Gastrocnemius medialis (tissue), 4 donors: Measurements from ENCODE around the gene RNF121. TPM values are rescaled to one million over a fixed set of nuclear protein-coding genes. Genes with fewer than 3 reads are reported as not detected.
A peak's percentile ranks its signal among the peaks of the same experiment; 100 is the strongest.

Experiments
- ATAC-seq, 2 donors: fragments of 150-250 bp; one replicate each; pipeline ENCODE4 v1.9.1; 2016
- DNase-seq, 2 donors: peaks; one replicate each; pipeline ENCODE4 v3.0.0-alpha.2; 2019
- H3K27ac ChIP-seq, 4 donors: fragments of 200-600 bp; sonication (generic); 1 replicate in 1 of 4; 2 replicates in 3 of 4; pipeline ENCODE4 v1.5.1; 2016 to 2018; ENCODE audit warnings: mild to moderate bottlenecking in 2 of 4, moderate library complexity in 1 of 4
- H3K27me3 ChIP-seq, 3 donors: fragments of 200-600 bp; sonication (generic) in 2 of 3; 1 replicate in 1 of 3; 2 replicates in 2 of 3; pipeline versions ENCODE4 v1.5.1 to v1.6.0; 2016 to 2019; ENCODE audit warnings: mild to moderate bottlenecking in 1 of 3, moderate library complexity in 1 of 3
- H3K36me3 ChIP-seq, 2 donors: fragments of 200-600 bp; sonication (generic) in 1 of 2; one replicate each; pipeline ENCODE4 v1.5.1; 2017 to 2018
- H3K4me1 ChIP-seq, 2 donors: fragments of 200-600 bp; sonication (generic) in 1 of 2; one replicate each; pipeline ENCODE4 v1.5.1; 2016 to 2017; ENCODE audit warnings: mild to moderate bottlenecking in 2 of 2
- H3K4me3 ChIP-seq, 4 donors: fragments of 200-600 bp; sonication (generic) in 3 of 4; 1 replicate in 1 of 4; 2 replicates in 3 of 4; pipeline ENCODE4 v1.5.1; 2016 to 2019; ENCODE audit warnings: mild to moderate bottlenecking in 2 of 4
- H3K9me3 ChIP-seq, 3 donors: fragments of 200-600 bp; sonication (generic) in 2 of 3; 1 replicate in 1 of 3; 2 replicates in 2 of 3; pipeline ENCODE4 v1.5.1; 2016 to 2019
- POLR2A ChIP-seq, 2 donors: fragments of 450-650 bp; IDR thresholded peaks; one replicate each; pipeline ENCODE4 v1.6.1; 2017; ENCODE audit warnings: antibody characterized with exemption in 2 of 2, mild to moderate bottlenecking in 2 of 2, moderate library complexity in 2 of 2
- in situ Hi-C, 4 donors: fragments of 200-750 bp; cut with MboI; loops; one replicate each; pipeline versions ENCODE4 v1.15.0 to v1.8.0; 2017; ENCODE audit warnings: low sequenced_read_pairs in 4 of 4
- intact Hi-C: fragments of 100-400 bp; cut with DNase I; formaldehyde crosslinking; loops from one replicate; pipeline ENCODE4 v1.15.1; 2023; ENCODE audit warnings: low total_unique reads
- total RNA-seq, 4 donors: library from RNA; depleted of rRNA; stranded (reverse); fragments of >200 nt; gene quantifications; one replicate each; pipeline versions ENCODE4 v1.1.0 to v1.2.3, GENCODE V29; 2016
- TF ChIP-seq, protein P1 (sequence below), 5 experiments: fragments of 450-650 bp in 3 of 5; fragments of 200-600 bp in 2 of 5; sonication (generic) in 2 of 5; IDR thresholded peaks in 4 of 5; conservative IDR thresholded peaks in 1 of 5; 1 replicate in 4 of 5; 2 replicates in 1 of 5; pipeline ENCODE4 v1.5.1; 2016 to 2019; ENCODE audit warnings: antibody characterized with exemption in 5 of 5, mild to moderate bottlenecking in 3 of 5, moderate library complexity in 3 of 5

The RNF121 gene
- total RNA-seq, 4 donors from 2014 or later, result 25.0 to 35.5 (median 26.7) TPM

DNA sequence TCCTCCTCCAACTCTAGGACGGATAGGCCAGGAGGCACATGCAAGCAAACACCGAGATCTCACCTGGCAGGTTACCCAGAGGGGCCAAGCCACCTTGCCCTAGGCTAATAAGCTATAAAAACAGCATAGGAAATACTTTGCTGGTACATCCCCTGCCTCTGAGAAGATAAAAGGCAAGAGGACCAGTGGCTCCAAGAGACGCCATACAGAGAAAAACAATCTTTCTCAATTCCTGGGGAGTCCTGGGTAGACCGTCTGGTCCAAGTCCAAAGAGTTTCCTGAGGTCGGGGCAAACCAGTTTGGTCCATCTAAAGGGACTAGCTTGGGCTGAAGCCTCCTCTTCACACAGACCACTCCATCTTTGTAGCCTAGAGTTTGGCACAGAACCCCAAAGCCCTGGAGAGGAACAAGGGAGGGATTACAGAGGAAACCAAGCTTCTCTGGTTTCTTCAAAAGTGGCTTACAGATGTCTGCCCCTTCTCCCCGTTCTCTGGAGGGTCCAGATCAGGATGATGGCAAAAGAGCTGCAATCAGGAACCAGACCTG lies 111.1 kb downstream of the RNF121 start:
- H3K4me1 ChIP-seq, result peaks cover 42 to 53% of the 10 kb centered on the region in 2 donors
- ATAC-seq, result no peak
- intact Hi-C loops, result no loop called here
- H3K36me3 ChIP-seq, result peaks cover 0 to 11% of the 10 kb centered on the region in 2 donors
- H3K27me3 ChIP-seq, result no peaks in the 10 kb centered on the region
- no peak for DNase-seq
- peak overlapping the region; percentile 57 to 83 (median 70) for H3K4me3 ChIP-seq
- TF ChIP-seq POLR2A (IDR thresholded peaks at IDR 0.05), result no peak
- TF ChIP-seq, protein P1, sequence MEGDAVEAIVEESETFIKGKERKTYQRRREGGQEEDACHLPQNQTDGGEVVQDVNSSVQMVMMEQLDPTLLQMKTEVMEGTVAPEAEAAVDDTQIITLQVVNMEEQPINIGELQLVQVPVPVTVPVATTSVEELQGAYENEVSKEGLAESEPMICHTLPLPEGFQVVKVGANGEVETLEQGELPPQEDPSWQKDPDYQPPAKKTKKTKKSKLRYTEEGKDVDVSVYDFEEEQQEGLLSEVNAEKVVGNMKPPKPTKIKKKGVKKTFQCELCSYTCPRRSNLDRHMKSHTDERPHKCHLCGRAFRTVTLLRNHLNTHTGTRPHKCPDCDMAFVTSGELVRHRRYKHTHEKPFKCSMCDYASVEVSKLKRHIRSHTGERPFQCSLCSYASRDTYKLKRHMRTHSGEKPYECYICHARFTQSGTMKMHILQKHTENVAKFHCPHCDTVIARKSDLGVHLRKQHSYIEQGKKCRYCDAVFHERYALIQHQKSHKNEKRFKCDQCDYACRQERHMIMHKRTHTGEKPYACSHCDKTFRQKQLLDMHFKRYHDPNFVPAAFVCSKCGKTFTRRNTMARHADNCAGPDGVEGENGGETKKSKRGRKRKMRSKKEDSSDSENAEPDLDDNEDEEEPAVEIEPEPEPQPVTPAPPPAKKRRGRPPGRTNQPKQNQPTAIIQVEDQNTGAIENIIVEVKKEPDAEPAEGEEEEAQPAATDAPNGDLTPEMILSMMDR (IDR thresholded peaks at IDR 0.05 in 4 of 5, conservative IDR thresholded peaks at IDR 0.05 in 1 of 5), result no peak
- H3K9me3 ChIP-seq, result no peaks in the 10 kb centered on the region
- peak overlapping the region; percentile 87 to 97 (median 97) for H3K27ac ChIP-seq
- in situ Hi-C loops, result loop anchor here in 3 of 4 donors (5.0 kb wide), 1 partner anchor 37 kb away; no protein-coding TSS in a partner anchor

DNA sequence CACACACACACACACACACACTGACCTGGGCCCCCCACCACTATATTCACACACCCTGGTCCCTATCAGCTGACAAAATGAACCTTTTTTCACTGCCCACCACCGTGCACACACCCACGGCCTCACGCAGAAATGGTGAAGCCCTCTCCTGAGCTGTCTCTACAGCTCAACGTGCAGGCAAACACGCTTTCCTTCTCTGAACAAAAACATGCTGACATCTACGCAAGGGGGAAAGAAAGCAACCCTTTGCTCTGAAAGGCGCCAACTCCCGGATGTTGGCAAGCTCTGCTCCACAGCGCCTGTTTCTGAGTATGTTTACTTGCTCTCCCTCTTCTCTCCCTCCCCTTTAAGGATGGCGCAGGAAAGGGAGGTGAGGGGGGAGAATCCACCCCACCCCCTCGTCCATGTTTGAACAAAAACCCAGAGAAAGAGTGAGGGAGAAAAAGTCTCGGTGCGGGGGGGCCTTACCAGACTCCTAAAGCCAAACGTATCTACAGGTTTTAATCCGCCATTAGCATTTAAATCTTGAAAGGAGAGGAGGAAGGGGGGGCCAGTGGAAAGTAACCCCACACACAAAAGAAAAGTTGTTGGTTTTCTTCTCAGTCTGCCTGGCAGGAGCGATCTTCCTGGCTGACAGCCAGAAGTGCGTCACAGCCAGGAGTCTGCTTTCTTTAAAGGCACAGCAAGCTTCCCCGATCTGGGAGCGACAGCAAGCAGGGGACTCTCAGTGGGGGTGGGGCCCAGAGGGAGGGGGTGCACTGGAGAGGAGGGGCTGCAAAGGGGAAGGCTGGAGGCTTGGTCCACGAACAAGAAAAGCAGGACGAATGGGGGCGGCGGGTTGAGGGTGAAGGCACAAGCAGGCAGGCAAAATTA lies 111.9 kb downstream of the RNF121 start:
- Histone ChIP-seq H3K4me1 (peaks cover 41 to 51% of the 10 kb centered on the region in 2 donors), H3K36me3 (peaks cover 0 to 3% of the 10 kb centered on the region in 2 donors), H3K9me3 (no peaks in the 10 kb centered on the region), H3K27me3 (no peaks in the 10 kb centered on the region), H3K4me3 (peak overlapping the region; percentile 57 to 83 (median 70)), H3K27ac (peak overlapping the region; percentile 87 to 97 (median 97))
- intact Hi-C loops, result loop anchor here (1.0 kb wide), 2 partner anchors 40 to 63 kb away; partner anchors contain the start of genes LAMTOR1, LRRC51 and NUMA1
- DNase-seq, result peak; percentile 91 to 94
- ATAC-seq, result peak; percentile 78 to 79
- TF ChIP-seq POLR2A (IDR thresholded peaks at IDR 0.05), result peak; percentile 44 to 69
- TF ChIP-seq, protein P1 (IDR thresholded peaks at IDR 0.05 in 4 of 5, conservative IDR thresholded peaks at IDR 0.05 in 1 of 5), result peak in 1 of 5 experiments; percentile 22
- in situ Hi-C loops, result loop anchor here in 2 of 4 donors (5.0 kb wide), 1 partner anchor 37 kb away; no protein-coding TSS in a partner anchor

DNA sequence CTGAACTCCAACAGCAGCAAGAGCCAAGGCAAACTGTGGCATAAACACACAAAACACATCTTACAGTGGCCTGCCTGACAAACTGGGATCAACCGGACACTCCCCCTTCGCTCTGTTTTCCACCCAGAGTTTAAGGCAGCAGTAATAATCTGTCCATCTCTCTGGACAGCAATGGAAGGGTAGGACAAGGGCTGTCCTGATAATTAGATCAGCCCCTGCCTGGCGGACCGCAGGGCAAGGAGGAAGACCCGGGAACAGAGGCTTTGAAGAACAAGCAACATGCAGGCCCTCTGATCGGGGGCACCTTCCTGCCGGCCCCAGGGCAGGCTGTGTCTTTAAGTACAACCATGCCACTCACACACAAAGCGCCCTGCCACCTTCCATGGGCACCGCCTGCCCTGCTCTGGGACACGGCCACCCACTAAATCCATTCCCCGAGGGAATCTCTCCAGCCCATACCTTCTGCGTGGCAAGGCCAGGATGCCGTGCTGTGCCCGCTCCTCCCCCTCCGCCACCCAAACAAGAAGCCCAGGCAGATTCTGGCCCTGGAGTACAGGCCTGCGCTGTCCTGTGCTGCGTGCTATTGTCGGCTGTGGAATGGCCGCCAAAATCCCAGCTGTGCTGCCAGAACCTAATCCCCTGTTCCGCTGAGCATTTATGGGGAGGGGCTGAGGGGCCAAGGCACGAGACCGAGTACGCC lies 112.7 kb downstream of the RNF121 start:
- peak; percentile 45 to 52 for TF ChIP-seq POLR2A (IDR thresholded peaks at IDR 0.05)
- TF ChIP-seq, protein P1 (IDR thresholded peaks at IDR 0.05 in 4 of 5, conservative IDR thresholded peaks at IDR 0.05 in 1 of 5), result no peak
- no peaks in the 10 kb centered on the region for H3K36me3 ChIP-seq
- peak overlapping the region; percentile 57 to 83 (median 70) for H3K4me3 ChIP-seq
- in situ Hi-C loops (loop anchor here in 2 of 4 donors (5.0 kb wide), 1 partner anchor 36 kb away; no protein-coding TSS in a partner anchor), intact Hi-C loops (loop anchor here (1.0 kb wide), 2 partner anchors 39 to 62 kb away; partner anchors contain the start of genes LAMTOR1, LRRC51 and NUMA1)
- ATAC-seq (peak; percentile 49 to 52), DNase-seq (peak; percentile 76 to 85)
- peaks cover 33 to 43% of the 10 kb centered on the region in 2 donors for H3K4me1 ChIP-seq
- peak overlapping the region; percentile 87 to 97 (median 97) for H3K27ac ChIP-seq
- no peaks in the 10 kb centered on the region for H3K27me3 ChIP-seq
- no peaks in the 10 kb centered on the region for H3K9me3 ChIP-seq

DNA sequence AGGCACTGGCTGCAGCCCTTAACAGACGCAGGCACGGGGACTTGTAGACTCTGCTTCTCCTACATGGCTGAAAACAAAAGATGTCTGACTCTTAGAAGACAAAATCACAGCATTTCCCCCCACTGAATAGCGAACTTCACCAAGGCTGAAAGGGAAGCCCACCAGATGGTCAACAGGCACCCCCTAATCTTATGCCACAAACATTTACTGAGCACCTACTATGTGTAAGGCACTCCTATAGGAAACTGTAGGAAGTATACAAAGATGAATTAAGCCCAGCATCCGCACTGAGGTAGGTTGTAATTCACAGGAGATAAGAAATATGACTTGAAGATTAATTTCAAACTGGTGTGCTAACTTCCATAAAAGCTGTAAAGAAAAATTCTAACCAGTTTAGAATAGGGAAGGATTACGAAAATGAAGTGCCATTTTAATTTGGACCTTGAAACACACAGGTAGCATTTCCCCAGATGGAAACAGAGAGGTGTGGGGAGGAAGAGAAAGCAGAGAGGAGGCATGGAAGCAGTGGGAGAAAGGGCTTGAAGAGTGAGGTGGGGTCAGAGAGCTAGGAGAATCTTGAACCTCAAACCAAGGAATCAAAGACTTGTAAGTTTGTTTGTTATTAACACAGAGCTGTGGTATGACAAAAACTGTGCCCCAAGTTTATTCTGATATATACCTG lies 113.4 kb downstream of the RNF121 start:
- DNase-seq (no peak), ATAC-seq (no peak)
- Histone ChIP-seq H3K4me3 (peak overlapping the region; percentile 57 to 83 (median 70)), H3K27ac (peak overlapping the region; percentile 87 to 97 (median 97)), H3K4me1 (peaks cover 26 to 37% of the 10 kb centered on the region in 2 donors), H3K9me3 (no peaks in the 10 kb centered on the region), H3K36me3 (no peaks in the 10 kb centered on the region), H3K27me3 (no peaks in the 10 kb centered on the region)
- in situ Hi-C loops, result loop anchor here in 2 of 4 donors (5.0 kb wide), 1 partner anchor 35 kb away; no protein-coding TSS in a partner anchor
- intact Hi-C loops, result no loop called here
- TF ChIP-seq POLR2A (IDR thresholded peaks at IDR 0.05), result peak in 1 of 2 donors; percentile 7
- TF ChIP-seq, protein P1 (IDR thresholded peaks at IDR 0.05 in 4 of 5, conservative IDR thresholded peaks at IDR 0.05 in 1 of 5), result no peak
